ENCODE data around the gene CDO1.
"Not testable (repeated sequence)": the region's sequence is repeated elsewhere in the genome, so short reads cannot be mapped to it uniquely, and the experiment has no call there.

Gene CDO1

GRCh38 chr5:115829913-115830312 is 13.5 kb upstream of the CDO1 start:
- DNase-seq (ENCODE audit: low read depth in 1 of 2, low spot score in 1 of 2) = no peak
- no peak for TF ChIP-seq POLR2AphosphoS5 (IDR thresholded peaks at IDR 0.05; ENCODE audit: low read depth)
- TF ChIP-seq SPI1 (IDR thresholded peaks at IDR 0.05; ENCODE audit: borderline replicate concordance, low read depth) = no peak
- no peak for TF ChIP-seq GABPA (IDR thresholded peaks at IDR 0.05; ENCODE audit: low read depth)
- TF ChIP-seq, protein P1, sequence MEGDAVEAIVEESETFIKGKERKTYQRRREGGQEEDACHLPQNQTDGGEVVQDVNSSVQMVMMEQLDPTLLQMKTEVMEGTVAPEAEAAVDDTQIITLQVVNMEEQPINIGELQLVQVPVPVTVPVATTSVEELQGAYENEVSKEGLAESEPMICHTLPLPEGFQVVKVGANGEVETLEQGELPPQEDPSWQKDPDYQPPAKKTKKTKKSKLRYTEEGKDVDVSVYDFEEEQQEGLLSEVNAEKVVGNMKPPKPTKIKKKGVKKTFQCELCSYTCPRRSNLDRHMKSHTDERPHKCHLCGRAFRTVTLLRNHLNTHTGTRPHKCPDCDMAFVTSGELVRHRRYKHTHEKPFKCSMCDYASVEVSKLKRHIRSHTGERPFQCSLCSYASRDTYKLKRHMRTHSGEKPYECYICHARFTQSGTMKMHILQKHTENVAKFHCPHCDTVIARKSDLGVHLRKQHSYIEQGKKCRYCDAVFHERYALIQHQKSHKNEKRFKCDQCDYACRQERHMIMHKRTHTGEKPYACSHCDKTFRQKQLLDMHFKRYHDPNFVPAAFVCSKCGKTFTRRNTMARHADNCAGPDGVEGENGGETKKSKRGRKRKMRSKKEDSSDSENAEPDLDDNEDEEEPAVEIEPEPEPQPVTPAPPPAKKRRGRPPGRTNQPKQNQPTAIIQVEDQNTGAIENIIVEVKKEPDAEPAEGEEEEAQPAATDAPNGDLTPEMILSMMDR (IDR thresholded peaks at IDR 0.05; ENCODE audit: insufficient read depth, low read length) = no peak
- no peak overlapping the region for H3K4me3 ChIP-seq (replicated peaks; ENCODE audit: insufficient read depth, low read length)
- H3K27me3 ChIP-seq (ENCODE audit: insufficient read depth, poor library complexity, severe bottlenecking) = no peaks in the 10 kb centered on the region
- H3K27ac ChIP-seq (replicated peaks) = no peak overlapping the region

- DNase-seq (ENCODE audit: low read depth in 1 of 2, low spot score in 1 of 2) = no peak
- TF ChIP-seq, protein P1 (IDR thresholded peaks at IDR 0.05; ENCODE audit: insufficient read depth, low read length) = no peak
- TF ChIP-seq REST (IDR thresholded peaks at IDR 0.05; ENCODE audit: insufficient replicate concordance, low read depth) (no peak), GABPA (IDR thresholded peaks at IDR 0.05; ENCODE audit: low read depth) (no peak), SPI1 (IDR thresholded peaks at IDR 0.05; ENCODE audit: borderline replicate concordance, low read depth) (no peak), POLR2AphosphoS5 (IDR thresholded peaks at IDR 0.05; ENCODE audit: low read depth) (no peak)
- no peak overlapping the region for H3K27ac ChIP-seq (replicated peaks)
- no peaks in the 10 kb centered on the region for H3K27me3 ChIP-seq (ENCODE audit: insufficient read depth, poor library complexity, severe bottlenecking)
- no peak overlapping the region for H3K4me3 ChIP-seq (replicated peaks; ENCODE audit: insufficient read depth, low read length)
These were observed 9.5 kb upstream of the CDO1 start for GRCh38 chr5:115825948-115826347.

DNA sequence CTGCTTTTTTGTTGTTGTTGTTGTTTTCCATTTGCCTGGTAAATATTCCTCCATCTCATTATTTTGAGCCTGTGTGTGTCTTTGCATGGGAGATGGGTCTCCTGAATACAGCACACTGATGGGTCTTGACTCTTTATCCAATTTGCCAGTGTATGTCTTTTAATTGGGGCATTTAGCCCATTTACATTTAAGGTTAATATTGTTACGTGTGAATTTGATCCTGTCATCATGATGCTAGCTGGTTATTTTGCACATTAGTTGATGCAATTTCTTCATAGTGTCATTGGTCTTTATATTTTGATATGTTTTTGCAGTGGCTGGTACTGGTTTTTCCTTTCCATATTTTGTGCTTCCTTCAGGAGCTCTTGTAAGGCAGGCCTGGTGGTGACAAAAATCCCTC is 8.5 kb upstream of the CDO1 start:
- not testable (repeated sequence) for DNase-seq (ENCODE audit: low read depth in 1 of 2, low spot score in 1 of 2); H3K27ac ChIP-seq (replicated peaks); H3K27me3 ChIP-seq (ENCODE audit: insufficient read depth, poor library complexity, severe bottlenecking); H3K4me3 ChIP-seq (replicated peaks; ENCODE audit: insufficient read depth, low read length)

GRCh38 chr5:115820846-115821245 is 4.4 kb upstream of the CDO1 start:
- H3K27me3 ChIP-seq (ENCODE audit: insufficient read depth, poor library complexity, severe bottlenecking) = no peaks in the 10 kb centered on the region
- H3K4me3 ChIP-seq (replicated peaks; ENCODE audit: insufficient read depth, low read length) = no peak overlapping the region
- TF ChIP-seq REST (IDR thresholded peaks at IDR 0.05; ENCODE audit: insufficient replicate concordance, low read depth) (no peak), GABPA (IDR thresholded peaks at IDR 0.05; ENCODE audit: low read depth) (no peak), SPI1 (IDR thresholded peaks at IDR 0.05; ENCODE audit: borderline replicate concordance, low read depth) (no peak), POLR2AphosphoS5 (IDR thresholded peaks at IDR 0.05; ENCODE audit: low read depth) (no peak)
- TF ChIP-seq, protein P1 (IDR thresholded peaks at IDR 0.05; ENCODE audit: insufficient read depth, low read length) = no peak
- H3K27ac ChIP-seq (replicated peaks) = no peak overlapping the region
- DNase-seq (ENCODE audit: low read depth in 1 of 2, low spot score in 1 of 2) = no peak

Data from HL-60 (cell line).